HG03095 (cell line): Measurements from ENCODE around the gene FNIP1.
"Not testable (repeated sequence)": the region's sequence is repeated elsewhere in the genome, so short reads cannot be mapped to it uniquely, and the experiment has no call there.

Experiments used
- ATAC-seq: cut with Tn5 transposase; IDR thresholded peaks from one replicate; pipeline ENCODE4 v1.9.1; 2021; ENCODE audit warnings: moderate library complexity; ENCODE audit not compliant: unreplicated experiment

The FNIP1 gene

DNA sequence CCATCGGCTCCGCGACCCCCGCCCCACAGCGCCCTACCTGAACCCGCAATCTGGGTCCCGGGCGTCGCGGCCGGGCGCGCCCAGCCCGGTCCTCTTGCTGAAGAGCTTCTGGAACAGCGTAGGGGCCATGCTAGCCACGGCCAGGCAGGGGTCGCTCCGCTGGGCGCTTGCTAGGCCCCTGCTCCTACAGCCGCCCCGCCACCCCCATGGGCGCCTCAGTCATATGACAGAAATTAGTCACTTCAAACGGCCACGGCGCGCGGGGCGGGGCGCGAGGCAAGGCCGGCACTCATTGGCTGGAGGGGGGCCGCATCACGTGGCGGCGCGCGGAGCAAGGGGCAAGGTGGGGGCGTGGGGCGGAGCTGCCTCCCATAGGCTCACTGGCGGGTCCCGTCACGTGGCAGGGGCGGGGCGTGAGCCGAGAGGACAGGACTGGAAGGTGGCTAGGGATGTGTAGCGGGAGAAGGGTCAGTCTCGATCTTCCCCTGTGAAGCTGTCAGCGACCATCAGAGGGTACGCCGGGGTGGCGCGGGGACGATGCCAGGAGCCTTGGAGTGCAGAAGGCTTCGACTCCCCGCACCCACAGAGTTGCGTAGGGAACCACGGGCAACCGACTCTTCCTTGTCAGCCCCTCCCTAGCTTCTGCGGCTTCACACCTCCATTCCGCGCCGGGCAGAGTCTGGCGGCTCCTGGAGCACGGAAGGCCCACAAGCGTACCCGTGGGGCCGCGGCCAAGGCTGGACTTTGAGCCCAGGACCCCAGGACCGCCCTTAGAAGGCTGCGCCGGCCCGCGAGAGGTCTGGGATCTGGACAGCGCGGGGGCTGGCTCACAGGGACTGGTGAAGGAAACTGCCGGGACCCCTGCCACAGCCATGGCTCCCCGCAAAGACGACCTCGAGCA is at the start of gene FNIP1:
Gene FNIP1, minus strand, starts transcription at position 225 of the 901 bp plus-strand sequence. Its CDS starts 96 bp downstream, at position 129.
- ATAC-seq: peak; percentile 92

DNA sequence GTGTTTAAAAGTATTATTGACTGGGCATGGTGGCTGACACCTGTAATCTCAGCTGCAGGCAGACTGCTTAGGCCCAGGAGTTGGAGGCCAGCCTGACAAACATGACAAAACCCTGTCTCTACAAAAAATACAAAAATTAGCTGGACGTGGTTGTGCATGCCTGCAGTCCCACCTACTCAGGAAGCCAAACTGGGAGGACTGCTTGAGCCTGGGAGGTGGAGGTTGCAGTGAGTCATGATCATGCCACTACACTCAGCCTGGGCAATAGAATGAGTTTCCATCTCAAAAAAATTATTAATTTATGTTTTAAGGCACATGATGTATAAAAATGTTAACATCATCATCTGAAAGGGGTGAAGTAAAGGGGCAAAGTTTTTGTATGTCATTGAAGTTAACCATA is 49.7 kb upstream of the FNIP1 start:
- ATAC-seq: no peak

DNA sequence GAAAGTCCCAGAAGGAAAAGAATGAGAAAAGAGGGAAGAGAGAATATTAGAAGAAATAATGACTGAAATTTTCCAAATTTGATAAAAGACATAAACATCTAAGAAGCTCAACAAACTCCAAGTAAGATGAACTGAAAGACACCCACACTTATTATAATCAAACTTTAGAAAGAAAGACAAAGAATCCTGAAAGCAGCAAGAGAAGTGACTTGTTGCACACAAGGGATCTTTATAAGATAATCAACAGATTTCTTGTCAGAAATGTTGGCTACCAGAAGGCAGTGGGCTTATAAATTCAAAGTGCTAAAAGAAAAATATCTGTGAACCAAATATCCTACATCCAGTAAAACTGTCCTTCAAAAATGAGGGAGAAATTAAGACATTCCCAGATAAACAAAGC is 49.0 kb upstream of the FNIP1 start:
- ATAC-seq: no peak

DNA sequence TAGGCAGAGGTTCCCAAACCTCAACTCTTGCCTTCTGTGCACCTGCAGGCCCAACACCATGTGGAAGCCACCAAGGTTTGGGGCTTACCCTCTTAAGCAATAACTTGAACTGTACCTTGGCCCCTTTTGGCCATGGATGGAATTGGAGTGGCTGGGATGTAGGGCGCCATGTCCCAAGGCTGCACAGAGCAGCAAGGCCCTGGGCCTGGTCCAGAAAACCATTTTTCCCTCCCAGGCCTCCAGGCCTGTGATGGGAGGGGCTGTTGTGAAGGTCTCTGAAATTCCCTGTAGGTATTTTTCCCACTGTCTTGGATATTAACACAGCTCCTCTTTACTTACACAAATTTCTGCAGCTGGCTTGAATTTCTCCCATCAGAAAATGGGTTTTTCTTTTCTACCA is 46.2 kb upstream of the FNIP1 start:
- not testable (repeated sequence) for ATAC-seq

DNA sequence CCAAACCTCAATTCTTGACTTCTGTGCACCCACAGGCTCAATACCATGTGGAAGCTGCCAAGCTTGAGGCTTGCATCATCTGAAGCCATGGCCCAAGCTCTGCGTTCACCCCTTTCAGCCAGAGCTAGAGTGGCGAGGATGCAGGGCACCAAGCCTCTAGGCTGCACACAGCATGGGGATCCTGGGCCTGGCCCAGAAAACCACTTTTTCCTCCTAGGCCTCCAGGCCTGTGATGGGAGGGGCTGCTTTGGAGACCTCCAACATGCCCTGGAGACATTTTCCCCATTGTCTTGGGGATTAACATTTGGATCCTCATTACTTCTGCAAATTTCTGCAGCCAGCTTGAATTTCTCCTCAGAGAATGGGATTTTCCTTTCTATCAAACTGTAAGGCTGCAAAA is 35.9 kb upstream of the FNIP1 start:
- not testable (repeated sequence) for ATAC-seq

DNA sequence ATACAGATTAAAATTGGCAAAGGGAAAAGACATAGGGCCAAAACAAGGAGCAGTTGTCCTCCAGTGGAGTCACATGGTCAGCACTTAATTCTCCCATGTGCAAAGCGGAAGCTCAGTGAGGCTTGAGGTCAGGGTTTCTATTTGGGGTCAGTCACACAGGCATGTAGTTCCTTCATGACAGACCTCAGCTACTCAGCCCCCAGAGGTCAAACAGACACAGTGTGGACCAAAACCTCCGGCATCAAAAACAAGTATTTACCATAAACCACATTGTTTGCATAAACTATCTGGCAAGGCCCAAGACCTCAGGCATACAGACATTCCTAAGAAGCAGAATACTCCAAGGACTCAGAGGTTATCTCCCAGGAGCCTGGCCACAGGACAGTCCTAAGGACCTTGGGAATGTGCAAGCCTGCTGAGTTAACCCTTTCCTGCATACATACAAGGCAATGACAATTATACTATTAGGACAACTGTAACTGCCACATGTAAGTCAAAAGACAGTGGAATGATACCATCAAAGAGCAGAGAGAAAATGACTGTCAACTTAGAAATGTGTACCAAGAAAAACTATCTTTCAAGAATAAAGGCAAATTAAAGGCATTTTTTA is 28.7 kb upstream of the FNIP1 start:
- no peak for ATAC-seq

DNA sequence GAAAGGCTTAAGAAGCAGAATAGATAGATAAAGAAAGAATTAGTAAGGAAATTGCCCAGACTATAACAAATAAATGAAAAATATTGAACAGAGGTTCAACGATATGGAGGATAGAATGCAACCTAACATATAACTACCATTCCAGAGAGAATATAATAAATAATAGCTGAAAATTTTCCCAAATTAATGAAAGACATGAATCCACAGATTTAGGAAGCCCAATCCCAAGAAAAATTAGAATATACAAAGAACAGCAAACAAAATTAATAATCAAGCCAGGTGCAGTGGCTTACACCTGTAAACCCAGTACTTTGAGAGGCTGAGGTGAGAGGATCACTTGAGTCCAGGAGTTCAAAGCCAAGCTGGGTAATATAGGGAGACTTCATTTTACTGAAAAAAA is 27.8 kb upstream of the FNIP1 start:
- ATAC-seq: no peak

DNA sequence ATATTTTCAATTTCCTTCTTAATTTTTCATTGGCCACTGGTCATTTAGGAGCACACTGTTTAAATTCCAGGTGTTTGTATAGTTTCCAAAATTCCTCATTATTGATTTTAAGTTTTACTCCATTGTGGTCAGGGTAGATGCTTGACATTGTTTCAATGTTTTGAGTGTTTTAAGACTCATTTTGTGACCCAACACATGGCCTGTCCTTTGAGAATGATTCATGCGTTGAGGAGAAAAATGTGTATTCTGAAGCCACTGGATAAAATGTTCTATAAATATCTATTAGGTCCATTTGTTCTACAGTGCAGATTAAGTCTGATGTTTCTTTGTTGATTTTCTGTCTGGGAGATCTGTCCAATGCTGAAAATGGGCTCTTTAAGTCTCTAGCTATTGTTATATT is 24.4 kb upstream of the FNIP1 start:
- ATAC-seq: no peak

DNA sequence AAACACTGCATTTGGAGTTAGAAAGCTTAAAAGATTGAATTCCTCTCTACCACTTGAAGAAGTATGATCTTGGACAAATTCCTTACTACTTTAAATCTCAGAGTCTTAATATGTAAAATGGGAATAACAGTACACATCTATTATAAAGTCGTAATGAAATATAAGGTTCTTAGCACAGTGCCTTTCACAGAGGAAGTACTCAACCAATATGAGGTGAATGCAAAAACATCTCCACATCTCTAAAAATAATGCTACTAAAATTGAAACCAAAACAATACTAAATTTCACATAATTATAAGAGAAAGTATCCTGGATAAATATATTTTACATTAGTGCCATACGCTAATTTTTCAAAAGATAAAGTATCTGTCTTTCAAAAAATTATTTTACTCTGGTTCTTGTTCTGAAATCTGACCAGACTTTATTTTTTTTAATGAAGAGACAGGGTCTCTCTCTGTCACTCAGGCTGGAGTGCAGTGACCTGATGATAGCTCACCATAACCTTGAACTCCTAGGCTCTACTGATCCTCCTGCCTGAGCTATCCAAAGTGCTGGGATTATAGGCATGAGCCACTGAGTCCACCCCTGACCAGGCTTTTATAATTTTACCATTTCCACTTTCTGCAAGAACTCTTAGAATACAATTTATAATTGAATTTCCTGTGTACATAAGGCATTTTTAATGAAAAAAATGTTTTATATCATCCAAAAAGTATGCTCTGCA is 21.3 kb upstream of the FNIP1 start:
- no peak for ATAC-seq

DNA sequence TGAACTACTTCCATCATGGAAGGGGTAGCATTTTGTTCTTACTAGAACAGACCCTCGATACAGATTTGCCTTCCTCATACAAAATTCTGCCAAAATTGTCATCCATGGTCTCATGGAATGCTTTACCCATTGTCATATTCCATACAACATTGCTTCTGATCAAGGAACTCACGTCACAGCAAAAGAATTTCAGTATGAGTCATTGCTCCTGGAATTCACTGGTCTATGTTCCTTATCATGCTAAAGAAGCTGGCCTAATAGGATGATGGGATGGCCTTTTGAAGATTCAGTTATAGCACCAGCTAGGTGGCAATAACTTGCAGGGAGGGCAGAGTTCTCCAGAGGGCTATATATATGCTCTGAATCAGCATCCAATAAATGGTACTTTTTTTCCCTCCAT is 18.2 kb upstream of the FNIP1 start:
- no peak for ATAC-seq

DNA sequence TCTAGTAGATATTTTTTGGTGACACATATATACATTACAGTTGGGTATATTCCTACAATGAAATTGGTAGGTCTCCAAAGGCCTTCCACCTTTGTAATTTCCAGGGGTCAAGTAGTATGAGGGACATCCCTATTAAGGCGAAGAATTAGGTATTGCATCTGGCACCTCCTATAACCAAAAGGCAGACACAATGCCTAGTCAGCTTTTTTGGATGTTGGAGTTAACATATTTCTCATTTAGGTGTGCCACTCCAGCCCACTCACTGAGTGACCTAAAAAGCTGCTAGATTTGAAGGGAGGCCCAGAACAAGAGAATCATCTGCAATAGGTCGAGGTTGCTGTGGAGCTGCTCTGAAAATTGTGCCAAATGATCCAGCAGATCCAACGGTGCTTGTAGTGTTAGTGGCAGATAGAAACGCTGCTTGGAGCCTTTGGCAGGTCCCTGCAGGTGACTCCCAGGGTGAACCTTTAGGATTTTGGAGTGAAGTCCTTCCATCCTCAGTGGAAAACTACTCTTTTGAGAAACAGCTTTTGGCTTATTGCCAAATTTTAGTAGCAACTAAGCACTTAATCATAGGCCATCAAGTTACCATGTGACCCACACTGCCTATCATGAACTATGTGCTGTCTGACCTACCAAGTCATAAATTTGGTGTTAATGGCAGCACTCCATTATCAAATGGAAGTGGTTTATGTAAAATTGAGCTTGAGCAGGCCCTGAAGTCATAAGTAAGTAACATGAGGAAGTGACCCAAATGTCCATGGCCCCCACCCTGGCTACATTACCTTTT is 15.7 kb upstream of the FNIP1 start:
- ATAC-seq: no peak

DNA sequence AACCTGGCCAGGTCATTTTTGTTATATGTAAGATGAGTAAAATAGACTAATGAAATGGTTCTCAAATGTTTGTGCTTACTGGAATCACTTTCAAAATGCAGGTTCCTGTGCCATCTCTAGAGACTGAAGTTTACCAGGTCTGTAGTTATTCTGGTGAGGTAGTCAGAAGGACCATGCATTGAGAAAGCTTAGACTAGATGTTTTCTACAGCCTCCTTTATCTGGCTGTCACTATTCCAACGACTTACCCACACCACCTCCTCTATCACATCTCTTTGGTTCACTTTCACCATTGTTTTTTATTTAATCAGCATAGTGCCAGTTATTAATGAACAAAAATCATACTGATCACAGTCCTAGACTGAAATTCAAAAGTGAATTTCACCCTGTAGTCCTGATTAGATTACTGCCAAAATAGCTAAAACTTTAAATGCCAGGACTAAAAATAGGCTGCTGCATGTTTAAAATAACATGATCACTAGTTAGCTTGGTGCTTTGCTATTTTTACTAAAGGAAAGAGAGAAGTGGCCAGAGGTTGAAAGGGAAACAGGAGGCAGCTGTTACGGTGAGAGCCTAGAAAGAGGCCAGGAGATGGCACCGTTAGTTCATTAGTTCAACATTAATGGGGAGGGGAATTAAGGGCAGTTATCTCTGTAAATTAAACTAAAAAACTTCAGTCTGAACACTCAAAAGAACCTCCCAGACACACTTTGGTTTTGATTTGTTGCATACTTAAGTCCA is 13.9 kb upstream of the FNIP1 start:
- peak; percentile 60 for ATAC-seq

DNA sequence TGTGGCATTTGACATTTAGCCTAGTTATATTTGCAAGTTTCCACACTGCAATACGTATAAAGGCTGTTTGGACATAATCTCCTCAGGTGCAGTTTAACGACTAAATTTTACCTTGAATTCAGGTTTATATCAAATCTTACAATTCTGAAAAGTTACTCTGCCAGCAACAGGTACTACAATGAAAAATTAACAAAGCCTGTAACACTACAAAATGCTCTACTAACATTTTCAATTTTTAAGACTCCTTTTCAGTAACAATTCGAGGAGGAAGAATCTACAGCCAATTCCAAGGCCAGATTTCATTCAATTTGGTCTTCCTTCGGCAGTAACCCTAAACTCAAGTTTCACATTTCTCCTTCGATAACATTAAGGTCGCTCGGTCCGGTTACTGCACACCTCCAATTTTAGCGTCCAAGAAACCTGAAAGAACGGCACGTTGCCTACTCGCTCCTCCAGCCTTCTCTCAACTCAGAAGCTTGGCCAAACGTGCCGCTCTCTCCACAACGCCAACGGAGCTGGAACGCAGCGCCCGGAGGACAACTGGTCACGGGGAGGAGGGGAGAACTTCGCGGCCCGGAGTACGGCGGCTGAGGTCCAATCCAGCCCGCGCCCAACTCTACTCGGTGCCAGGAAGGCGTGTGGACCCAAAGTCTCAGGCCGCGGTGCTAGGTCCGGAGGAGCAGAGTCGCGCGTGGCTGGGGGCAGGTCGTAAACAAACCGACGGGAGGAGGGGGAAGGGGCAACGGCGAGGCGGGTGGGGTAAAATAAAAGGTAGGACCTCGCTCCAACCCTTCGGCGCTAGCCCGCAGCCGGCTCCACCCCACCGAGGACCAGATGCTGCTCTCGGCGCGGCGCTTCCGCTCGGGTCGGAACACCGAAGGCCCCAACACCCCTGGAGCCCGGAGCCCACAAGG is 681 bp downstream of the FNIP1 start:
- ATAC-seq: peak; percentile 15

DNA sequence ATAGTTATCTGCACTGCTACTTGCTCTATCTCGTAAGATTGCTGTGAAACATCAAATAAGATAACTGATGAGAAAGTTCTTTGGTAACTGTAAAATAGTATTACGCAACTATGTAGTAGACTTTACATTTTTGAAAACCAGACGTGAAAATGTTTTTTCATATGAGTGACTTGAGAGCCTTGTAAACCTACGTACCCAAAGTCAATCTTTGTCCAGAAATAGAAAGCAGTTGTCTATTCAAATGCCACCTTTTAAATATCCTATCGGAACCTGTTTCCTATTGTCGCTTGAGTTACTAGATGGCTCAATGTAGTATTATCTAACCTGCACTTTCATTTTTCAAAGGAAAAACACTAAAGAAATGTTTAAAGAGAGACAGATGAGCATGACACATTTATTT is 1.6 kb downstream of the FNIP1 start:
- no peak for ATAC-seq

DNA sequence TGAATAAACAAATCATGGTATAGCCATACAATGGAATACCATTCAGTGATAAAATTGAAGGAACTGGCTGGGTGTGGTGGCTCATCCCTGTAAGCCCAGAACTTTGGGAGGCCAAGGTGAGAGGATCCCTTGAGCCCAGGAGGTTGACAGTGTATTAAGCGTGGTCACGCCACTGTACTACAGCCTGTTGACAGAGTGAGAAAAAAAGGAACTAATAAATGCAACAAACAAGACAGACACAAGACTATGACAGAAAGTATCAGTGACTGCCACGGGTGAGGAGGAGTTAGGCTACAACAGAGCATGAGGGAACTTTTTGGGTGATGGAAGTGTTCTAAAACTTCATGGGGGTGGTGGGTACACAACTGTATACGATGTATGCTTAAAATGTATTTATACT is 2.2 kb downstream of the FNIP1 start:
- no peak for ATAC-seq

DNA sequence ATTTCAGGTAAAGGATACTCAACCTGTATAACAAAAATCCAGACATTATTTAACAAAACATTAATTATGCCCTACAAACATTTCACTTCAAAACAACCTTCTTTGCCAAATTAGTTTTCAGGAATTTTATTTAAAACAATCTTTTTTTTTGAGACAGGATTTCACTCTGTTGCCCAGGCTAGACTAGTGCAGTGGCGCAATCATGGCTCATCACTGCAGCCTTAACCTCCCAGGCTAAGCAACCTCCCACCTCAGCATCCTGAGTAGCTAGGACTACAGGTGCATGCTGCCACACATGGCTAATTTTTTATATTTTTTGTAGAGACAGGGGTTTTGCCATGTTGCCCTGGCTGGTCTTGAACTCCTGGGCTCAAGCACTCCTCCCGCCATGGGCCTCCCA is 3.9 kb downstream of the FNIP1 start:
- no peak for ATAC-seq

DNA sequence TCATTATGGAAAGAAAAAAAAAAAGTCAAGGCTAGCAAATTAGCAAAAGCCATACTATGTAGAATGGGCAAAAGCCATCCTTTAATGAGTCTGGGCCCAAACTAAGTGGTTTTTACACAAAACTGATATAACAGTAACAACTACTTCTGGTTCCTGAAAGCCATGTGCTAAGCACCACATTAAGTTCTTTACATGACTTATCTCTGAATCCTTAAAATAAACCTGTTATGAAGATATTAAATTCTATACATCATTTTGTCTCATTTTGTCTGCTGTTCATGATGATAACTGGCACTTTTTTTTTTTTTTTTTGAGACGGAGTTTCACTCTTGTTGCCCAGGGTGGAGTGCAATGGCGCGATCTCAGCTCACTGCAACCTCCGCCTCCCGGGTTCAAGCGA is 5.0 kb downstream of the FNIP1 start:
- ATAC-seq: no peak

DNA sequence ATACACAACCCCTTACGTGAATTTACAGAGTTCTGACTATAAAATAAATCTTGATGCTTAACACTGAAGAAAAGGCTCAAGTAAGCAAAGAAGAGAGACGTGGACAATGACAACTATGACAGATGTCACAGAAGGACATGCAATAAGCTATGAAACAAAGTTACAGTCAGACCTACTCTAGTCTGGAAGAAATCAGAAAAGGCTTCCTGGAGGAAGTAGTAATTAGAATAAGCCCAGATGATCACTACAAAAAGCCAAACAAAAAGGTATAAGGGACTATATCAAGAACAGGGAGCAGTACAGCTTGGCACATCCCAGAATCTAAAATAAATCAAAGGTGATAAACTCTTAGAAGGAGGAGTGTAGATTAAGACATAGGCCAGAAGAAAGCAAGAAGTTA is 6.3 kb downstream of the FNIP1 start:
- no peak for ATAC-seq

DNA sequence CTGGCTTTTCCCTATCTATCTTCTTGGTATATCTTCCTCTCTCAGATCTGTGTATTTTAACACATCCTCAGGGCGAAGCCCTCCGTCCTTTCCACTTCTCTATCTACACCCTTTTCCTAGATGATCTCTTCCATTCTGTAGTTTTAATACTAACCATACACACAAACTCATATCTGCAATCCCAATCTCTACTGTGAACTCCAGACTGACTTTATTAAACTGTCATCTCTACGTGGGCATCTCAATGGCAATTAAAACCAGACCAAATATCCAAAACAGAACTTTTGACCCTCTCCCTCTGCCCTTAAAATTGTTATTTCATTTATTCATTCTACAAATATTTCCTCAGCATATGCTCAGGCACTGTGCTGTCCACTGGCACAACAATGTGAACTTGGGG is 7.1 kb downstream of the FNIP1 start:
- no peak for ATAC-seq
